ENCODE results near the gene HDDC3.

DNA sequence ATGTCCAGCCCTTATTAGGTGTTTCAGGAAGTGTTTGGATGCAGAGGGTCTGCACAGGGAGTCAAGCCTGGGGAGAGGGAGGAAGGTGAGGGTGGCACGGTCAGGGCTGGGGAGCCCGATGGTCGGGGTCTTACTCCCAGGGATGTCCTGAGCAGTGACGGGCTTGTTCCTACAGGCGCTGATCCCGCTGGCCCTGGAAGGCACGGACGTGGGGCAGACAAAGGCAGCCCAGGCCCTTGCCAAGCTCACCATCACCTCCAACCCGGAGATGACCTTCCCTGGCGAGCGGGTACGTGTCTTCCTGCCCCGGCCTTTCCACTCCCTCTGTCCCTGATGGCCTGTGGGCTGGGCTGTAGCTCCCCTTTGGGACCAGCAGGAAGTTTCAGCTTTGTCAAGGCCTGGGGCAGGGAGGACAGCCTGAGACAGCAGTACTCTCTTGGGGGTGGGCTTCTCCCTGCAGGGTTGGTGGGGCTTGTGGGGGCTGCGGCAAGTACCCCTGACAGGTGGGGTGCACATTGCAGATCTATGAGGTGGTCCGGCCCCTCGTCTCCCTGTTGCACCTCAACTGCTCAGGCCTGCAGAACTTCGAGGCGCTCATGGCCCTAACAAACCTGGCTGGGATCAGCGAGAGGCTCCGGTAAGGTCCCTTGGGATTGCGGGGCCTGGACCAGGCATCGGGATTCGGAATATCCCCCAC is 17.8 kb upstream of the HDDC3 start:
- TF ChIP-seq, protein P1, sequence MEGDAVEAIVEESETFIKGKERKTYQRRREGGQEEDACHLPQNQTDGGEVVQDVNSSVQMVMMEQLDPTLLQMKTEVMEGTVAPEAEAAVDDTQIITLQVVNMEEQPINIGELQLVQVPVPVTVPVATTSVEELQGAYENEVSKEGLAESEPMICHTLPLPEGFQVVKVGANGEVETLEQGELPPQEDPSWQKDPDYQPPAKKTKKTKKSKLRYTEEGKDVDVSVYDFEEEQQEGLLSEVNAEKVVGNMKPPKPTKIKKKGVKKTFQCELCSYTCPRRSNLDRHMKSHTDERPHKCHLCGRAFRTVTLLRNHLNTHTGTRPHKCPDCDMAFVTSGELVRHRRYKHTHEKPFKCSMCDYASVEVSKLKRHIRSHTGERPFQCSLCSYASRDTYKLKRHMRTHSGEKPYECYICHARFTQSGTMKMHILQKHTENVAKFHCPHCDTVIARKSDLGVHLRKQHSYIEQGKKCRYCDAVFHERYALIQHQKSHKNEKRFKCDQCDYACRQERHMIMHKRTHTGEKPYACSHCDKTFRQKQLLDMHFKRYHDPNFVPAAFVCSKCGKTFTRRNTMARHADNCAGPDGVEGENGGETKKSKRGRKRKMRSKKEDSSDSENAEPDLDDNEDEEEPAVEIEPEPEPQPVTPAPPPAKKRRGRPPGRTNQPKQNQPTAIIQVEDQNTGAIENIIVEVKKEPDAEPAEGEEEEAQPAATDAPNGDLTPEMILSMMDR (IDR thresholded peaks at IDR 0.05): no peak
- TF ChIP-seq ZFX (IDR thresholded peaks at IDR 0.05; ENCODE audit: borderline replicate concordance): no peak
